ENCODE measurements around the gene IFNGR1. TPM values are rescaled to one million over a fixed set of nuclear protein-coding genes. Genes with fewer than 3 reads are reported as not detected.

The IFNGR1 gene
- total RNA-seq, 4 donors from 2014 or later, result 53.5 to 122 (median 94.9) TPM

DNA sequence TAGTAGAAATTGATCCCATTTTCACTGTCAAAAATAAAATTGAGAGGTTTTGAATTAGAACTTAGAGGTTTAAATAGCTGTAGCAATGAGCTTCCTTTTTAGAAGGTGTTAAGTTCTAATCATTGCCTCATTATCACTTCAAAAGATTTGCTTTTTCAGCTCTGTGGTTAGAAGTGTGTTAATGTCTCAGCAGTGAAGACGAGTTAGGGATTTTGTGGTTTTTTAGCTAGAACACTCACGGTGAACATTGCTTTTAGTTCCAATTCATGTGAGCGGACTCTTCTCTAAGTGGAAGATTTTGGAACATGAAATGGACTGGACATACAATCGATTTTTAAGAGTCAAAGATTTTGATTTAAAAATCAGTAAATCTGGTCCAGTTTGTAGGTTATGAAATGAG, 12.7 kb upstream of the IFNGR1 start:
- no peaks in the 10 kb centered on the region for H3K9me3 ChIP-seq
- no peak for TF ChIP-seq POLR2A (IDR thresholded peaks at IDR 0.05)
- TF ChIP-seq, protein P1, sequence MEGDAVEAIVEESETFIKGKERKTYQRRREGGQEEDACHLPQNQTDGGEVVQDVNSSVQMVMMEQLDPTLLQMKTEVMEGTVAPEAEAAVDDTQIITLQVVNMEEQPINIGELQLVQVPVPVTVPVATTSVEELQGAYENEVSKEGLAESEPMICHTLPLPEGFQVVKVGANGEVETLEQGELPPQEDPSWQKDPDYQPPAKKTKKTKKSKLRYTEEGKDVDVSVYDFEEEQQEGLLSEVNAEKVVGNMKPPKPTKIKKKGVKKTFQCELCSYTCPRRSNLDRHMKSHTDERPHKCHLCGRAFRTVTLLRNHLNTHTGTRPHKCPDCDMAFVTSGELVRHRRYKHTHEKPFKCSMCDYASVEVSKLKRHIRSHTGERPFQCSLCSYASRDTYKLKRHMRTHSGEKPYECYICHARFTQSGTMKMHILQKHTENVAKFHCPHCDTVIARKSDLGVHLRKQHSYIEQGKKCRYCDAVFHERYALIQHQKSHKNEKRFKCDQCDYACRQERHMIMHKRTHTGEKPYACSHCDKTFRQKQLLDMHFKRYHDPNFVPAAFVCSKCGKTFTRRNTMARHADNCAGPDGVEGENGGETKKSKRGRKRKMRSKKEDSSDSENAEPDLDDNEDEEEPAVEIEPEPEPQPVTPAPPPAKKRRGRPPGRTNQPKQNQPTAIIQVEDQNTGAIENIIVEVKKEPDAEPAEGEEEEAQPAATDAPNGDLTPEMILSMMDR (IDR thresholded peaks at IDR 0.05), result no peak
- H3K4me1 ChIP-seq, result no peaks in the 10 kb centered on the region
- H3K4me3 ChIP-seq, result no peak overlapping the region
- H3K27ac ChIP-seq, result no peak overlapping the region
- intact Hi-C loops (cut with DNase I; ENCODE audit: low total_unique reads), result no loop called here
- H3K36me3 ChIP-seq, result no peaks in the 10 kb centered on the region
- no peaks in the 10 kb centered on the region for H3K27me3 ChIP-seq
- no peak for DNase-seq

DNA sequence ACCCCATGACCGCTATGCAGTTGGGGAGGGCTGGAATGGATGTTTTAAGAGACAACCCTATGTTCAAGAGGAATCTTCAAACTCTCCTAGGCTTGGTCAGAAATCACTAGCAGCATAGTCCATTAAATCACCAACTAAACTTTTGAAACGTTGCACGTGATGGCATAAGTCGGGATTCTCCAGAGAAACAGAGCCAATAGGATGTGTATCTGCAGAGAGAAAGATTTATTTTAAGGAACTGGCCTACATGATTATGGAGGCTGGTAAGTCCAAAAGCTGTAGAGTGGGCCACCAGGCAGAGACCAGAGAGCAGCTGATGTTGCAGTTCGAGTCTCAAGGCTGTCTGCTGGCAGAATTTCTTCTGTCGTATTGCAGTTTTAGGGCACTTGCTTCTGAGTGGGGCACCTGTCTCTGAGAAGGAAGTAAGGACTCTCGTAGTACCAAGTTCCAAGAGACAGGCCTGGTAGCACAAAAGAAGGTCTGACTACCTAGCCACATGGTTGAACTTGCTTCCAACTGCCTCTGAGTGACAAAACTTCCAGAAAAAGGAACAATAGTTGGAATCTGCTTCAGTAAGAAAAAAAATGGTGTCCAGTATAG, 11.9 kb upstream of the IFNGR1 start:
- H3K27ac ChIP-seq, result no peak overlapping the region
- intact Hi-C loops (cut with DNase I; ENCODE audit: low total_unique reads), result no loop called here
- no peak for TF ChIP-seq POLR2A (IDR thresholded peaks at IDR 0.05)
- TF ChIP-seq, protein P1 (IDR thresholded peaks at IDR 0.05), result no peak

DNA sequence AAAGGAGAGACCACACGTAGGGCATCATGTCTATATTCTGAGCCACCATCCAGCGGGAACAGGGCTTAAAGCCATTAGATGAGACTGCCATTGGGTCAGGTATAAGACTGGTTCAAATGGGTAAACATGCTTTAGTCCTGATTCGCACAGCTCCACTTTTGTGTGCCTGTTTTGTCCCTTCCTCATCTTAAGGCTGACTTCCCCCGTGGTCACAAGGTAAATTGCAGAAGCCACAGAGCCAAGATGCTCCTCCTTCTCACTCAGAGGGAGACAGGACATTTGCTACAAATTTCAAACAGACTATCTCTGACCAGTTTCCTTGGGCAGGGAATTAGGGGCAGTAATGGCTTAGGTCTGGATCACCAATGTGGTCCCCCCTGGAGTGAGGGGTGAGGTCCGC, 11.4 kb upstream of the IFNGR1 start:
- TF ChIP-seq, protein P1 (IDR thresholded peaks at IDR 0.05), result no peak
- no peak for TF ChIP-seq POLR2A (IDR thresholded peaks at IDR 0.05)
- H3K4me1 ChIP-seq, result no peaks in the 10 kb centered on the region
- H3K9me3 ChIP-seq, result no peaks in the 10 kb centered on the region
- no peak overlapping the region for H3K4me3 ChIP-seq
- H3K27me3 ChIP-seq, result no peaks in the 10 kb centered on the region
- DNase-seq, result no peak
- no peak overlapping the region for H3K27ac ChIP-seq
- H3K36me3 ChIP-seq, result no peaks in the 10 kb centered on the region
- intact Hi-C loops (cut with DNase I; ENCODE audit: low total_unique reads), result no loop called here

More for the DNA sequence above, 11.9 kb upstream of the IFNGR1 start:
- no peak for DNase-seq
- no peaks in the 10 kb centered on the region for H3K36me3 ChIP-seq
- no peak overlapping the region for H3K4me3 ChIP-seq
- H3K4me1 ChIP-seq, result no peaks in the 10 kb centered on the region
- H3K9me3 ChIP-seq, result no peaks in the 10 kb centered on the region
- no peaks in the 10 kb centered on the region for H3K27me3 ChIP-seq

DNA sequence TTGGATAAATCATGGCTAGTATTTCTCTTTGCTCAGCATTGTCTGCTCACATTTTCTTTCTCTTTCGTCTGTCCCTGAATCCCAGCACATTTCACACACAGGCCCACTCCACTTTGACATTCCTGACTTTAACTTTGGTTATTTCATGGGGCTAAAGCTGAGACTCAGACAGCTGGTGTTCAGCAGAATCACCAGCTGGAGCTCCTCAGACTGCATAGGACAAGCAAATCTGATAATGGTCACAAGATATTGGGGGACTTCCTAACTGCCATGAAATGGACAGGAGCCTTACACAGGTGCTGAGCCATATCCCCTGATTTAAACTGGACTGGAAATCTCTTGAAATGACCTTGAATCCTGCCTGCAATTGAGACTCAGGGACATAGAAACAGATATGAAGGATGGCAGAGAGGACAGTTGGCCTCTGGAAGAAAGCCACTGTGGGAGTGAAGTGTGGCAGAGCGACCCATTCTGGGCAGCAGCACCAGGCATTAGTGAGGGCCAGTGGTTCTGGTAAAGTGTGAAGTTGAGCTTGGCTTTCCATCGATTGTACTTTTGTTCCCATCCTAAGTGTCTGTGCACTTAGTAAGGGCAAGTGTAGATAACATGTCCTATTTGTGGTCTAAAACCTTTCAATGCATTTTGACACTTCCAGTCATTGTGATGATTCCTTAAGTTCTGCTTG, 10.0 kb upstream of the IFNGR1 start:
- no peak for DNase-seq
- Histone ChIP-seq H3K27me3 (no peaks in the 10 kb centered on the region), H3K36me3 (no peaks in the 10 kb centered on the region), H3K27ac (no peak overlapping the region), H3K4me3 (no peak overlapping the region), H3K4me1 (no peaks in the 10 kb centered on the region), H3K9me3 (no peaks in the 10 kb centered on the region)
- TF ChIP-seq, protein P1 (IDR thresholded peaks at IDR 0.05), result no peak
- TF ChIP-seq POLR2A (IDR thresholded peaks at IDR 0.05), result no peak
- intact Hi-C loops (cut with DNase I; ENCODE audit: low total_unique reads), result no loop called here

DNA sequence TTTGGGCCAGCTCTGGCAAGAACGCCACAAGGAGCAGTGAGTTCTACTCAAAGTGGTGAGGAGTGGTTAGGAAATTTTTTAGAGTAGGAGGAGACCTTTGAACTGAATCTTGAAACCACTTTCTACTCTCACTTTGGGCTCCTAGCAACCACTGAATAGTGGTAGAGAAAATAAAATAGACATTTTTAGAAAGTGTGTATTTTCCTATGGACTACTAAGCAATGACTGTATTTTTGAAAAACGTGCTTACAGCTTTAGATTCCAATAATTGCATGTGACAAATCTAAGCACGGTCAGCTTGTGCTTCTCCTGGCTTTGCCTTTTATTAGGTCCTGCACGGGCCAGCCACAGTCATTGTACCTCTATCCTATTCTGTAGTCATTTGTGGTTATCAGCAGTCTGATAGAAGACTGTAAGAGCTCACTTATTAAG, 8.7 kb upstream of the IFNGR1 start:
- no peaks in the 10 kb centered on the region for H3K9me3 ChIP-seq
- no peaks in the 10 kb centered on the region for H3K4me1 ChIP-seq
- no peak overlapping the region for H3K4me3 ChIP-seq
- H3K27ac ChIP-seq, result peak overlapping the region; percentile 17 to 35
- no peak for DNase-seq
- H3K27me3 ChIP-seq, result no peaks in the 10 kb centered on the region
- intact Hi-C loops (cut with DNase I; ENCODE audit: low total_unique reads), result no loop called here
- no peaks in the 10 kb centered on the region for H3K36me3 ChIP-seq
- no peak for TF ChIP-seq POLR2A (IDR thresholded peaks at IDR 0.05)
- TF ChIP-seq, protein P1 (IDR thresholded peaks at IDR 0.05), result no peak

Data from uterus (tissue), 4 donors.